GM18526 (cell line): Measurements from ENCODE around the gene DOCK7.

Source experiments
- POLR2A ChIP-seq: IDR thresholded peaks from 3 replicates; pipeline ENCODE4 v1.6.1; 2011; ENCODE audit not compliant: insufficient read length; ENCODE audit errors: extremely low read depth

DOCK7 gene

DNA sequence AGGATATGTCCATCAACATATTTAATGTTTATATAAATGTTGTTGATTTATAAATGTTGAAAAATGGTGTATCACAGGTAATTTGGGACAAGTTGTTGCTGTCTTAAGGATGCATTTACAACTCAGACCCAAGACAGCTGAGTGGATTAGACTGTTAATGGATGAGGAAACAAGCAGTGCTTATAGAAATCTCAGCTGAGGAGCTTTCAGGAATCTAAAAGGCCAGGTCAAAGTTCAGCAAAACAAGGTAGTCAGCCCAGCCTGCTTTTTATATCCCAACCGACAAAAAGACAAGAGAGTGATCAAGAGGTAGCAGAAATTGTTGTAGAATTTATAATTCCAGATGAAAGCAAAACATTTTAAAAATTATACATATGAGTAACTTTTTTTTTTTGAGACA is 268.0 kb downstream of the DOCK7 start:
- TF ChIP-seq POLR2A, result no peak

DNA sequence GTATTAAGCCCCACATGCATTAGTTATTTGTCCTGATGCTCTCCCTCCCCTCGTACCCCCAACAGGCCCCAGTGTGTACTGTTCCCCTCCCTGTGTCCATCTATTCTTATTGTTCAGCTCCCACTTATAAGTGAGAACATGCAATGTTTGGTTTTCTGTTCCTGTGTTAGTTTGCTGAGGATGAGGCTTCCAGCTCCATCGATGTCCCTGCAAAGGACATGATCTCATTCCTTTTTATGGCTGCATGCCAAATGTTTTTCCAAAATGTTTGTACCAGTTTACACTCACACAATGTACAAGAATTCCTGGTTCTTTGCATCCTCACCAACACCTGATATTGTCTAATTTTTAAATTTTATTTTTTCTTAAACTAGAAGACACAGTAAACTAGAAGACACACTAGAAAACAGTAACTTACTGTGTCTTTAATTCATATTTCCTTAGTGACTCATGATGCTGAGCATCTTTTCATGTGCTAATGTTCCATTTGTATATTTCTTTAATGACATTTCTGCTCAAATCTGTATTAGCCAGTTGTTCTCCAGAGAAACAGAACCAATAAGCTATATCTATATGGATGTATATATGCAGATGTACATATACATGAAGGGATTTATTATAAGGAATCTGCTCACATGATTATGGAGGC is 270.7 kb downstream of the DOCK7 start:
- no peak for TF ChIP-seq POLR2A

DNA sequence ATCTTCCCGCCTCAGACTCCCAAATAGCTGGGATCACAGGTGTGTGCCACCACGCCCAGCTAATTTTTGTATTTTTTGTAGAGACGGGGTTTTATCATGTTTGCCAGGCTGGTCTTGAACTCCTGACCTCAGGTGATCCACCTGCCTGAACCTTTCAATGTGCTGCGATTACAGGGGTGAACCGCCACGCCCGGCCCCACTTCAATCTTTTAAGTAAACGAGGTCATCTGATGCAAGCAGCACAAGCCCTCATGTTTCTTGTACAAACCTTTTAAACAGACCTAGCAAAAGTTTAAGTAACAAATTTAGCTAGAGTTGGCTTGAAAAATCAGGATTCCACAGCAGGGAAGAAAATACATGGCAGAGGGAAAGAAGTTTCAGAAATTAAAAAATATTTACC is 272.5 kb downstream of the DOCK7 start:
- TF ChIP-seq POLR2A, result no peak

DNA sequence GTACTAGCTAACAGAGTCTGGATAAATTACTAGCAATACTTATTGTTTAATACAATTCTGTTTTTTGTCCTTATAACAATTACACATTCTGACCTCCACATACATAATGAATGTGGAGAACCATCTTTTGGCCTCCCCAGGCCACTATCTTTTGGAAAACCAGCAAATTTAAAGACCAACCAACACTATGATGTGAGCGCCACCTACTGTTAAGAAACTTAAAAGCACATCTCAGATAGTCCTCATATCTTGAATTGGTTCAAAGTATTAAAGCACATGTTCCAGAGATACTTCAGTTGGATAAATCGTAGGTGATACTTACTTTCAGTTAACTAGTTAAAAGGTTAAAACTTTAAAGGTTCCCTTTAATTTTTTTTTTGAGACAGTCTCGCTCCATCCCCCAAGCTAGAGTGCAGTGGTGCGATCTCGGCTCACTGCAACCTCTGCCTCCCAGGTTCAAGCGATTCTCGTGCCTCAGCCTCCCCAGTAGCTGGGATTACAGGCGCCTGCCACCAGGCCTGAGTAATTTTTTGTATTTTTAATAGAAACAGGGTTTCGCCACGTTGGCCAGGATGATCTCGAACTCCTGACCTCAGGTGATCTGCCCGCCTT is 280.7 kb downstream of the DOCK7 start:
- no peak for TF ChIP-seq POLR2A

DNA sequence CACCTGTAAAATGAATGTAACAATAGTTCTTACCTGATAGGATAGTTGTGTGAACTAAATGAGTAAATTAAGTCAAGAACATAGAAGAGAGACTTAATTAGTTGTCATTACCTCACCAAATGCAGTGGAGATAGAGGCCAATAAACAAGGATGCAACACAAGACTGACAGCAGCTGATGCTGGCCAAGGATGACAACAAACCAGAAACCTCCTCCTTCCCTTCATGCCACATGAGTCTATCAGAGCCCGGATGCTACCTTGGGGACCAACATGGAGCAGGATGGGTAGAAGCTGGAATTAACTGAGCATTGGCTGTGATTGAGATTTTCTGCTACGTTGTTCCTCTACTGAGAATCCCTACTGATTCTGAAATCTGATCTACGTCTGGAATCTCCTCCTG is 281.6 kb downstream of the DOCK7 start:
- TF ChIP-seq POLR2A, result no peak

DNA sequence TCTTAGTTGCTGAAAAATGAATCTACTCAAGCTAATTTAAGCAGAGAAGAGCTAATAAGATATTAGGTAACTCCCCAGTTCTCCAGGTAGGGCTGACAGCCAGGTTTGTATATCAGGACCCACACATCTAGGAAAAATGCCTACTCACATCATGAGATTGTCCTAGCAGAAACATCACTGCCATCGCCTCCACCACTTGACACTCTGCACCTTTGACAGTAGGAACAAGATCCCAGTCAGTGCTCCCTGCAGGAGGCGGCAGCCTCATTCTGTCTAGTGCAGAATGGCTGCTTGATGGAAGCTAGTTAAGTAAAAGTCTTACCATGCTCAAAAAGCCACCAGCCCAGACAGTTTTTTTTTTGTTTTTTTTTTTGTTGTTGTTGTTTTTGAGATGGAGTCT is 282.9 kb downstream of the DOCK7 start:
- TF ChIP-seq POLR2A, result no peak
